IPS-18c (cell line): ENCODE data around the gene ASPRV1.

Experiments used
- H3K4me3 ChIP-seq: 2 replicates; pipeline ENCODE4 v1.7.0; 2013; ENCODE audit warnings: low read depth, mild to moderate bottlenecking, low read length, moderate library complexity; ENCODE audit not compliant: insufficient read depth
- H3K9me3 ChIP-seq: one replicate; pipeline ENCODE4 v1.6.1; 2013; ENCODE audit warnings: mild to moderate bottlenecking, low read length, moderate library complexity; ENCODE audit not compliant: control insufficient read depth, insufficient read depth

ASPRV1 gene

GRCh38 chr2:69948963-69949645 lies 12.3 kb downstream of the ASPRV1 start:
- no peaks in the 10 kb centered on the region for H3K9me3 ChIP-seq
- no peak overlapping the region for H3K4me3 ChIP-seq

DNA sequence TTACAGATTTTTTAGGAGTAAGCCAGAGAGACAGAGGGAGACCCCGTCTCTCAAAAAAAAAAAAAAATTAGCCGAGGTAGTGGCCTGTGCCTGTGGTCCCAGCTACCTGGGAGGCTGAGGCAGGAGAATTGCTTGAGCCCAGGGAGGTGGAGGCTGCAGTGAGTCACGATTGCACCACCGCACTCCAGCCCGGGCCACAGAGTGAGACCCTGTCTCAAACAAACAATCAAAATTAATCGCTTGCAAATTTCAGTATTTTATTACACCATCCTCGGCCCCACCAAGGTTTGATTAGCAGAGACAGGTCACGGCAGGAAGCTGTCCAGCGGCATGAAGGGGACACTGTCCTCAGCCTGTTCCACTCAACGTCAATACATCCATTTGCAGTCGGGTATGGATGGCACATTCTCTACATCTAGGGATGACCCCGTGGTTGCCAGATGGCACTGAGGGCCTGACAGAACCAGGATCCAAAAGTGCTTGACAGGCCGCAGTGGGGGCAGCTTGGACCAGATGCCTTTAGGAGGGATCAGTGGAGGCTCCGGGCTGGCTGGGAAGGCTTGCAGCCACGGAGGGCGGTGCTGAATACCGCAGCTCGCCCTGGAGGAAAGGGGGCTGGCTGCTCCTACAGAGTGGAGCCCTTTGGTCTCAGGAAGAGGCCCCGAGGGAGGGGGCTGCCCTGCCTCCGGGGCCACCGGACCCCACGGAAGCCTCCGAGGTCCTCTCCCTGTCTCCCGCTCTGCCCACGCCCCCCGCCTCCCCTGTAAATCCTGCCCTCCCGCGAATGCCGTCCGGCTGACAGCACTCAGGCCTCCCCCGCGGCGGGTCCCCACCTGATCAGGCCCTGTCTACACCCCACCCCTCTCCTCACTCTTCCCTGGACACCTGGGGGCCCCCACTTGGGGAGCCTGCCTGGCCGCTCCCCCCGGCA lies 13.1 kb downstream of the ASPRV1 start:
- no peak overlapping the region for H3K4me3 ChIP-seq
- no peaks in the 10 kb centered on the region for H3K9me3 ChIP-seq

DNA sequence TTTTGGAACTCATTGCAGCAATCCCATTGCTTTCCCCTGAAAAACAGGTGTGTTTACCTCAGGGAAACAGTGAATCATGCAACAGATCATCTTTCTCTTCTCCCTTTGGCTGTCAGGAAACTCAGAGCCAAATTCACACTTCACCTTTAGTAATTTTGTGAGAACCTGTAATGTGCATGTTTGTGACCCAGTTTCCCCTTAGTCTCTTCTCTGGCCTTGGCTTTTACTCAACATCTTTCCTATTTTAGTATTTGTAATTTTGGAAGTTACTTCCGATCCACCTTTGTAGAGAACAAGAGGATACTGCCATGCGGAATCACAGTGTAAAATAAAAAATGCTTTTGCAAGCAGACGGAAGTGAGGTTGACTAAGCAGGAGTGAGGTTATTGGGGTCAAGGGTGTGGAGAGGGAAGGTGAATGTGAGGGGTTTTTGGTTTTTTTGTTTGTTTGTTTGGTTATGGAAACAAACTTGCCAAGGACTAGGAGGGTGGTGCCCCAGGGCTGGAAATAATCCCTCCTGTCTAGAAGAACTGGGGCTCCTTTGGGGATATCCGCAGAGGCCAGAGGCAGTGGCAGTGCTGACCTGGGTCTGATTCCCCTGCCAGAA lies 14.0 kb downstream of the ASPRV1 start:
- Histone ChIP-seq H3K4me3 (no peak overlapping the region), H3K9me3 (no peaks in the 10 kb centered on the region)

GRCh38 chr2:69946351-69947324 lies 14.8 kb downstream of the ASPRV1 start:
- Histone ChIP-seq H3K9me3 (no peaks in the 10 kb centered on the region), H3K4me3 (no peak overlapping the region)

DNA sequence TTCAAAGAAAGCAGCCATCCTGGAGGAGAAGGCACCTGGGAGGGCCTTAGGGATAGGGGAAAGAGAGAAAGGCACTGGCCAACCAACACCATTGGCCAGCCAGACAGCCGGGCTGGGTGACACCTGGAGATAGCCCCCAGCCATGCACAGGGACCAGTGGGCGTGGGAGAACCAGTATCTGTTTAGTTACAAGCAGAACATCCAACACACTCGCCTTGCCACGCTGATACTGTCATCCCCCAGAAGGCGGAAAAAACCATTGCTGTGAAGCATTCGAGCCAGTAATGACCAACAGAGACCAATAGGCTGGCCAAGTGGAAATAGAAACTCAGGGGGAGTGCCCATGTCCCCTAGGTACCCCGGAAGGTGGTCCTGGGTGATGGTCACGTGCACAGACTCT lies 15.5 kb downstream of the ASPRV1 start:
- no peak overlapping the region for H3K4me3 ChIP-seq
- no peaks in the 10 kb centered on the region for H3K9me3 ChIP-seq

DNA sequence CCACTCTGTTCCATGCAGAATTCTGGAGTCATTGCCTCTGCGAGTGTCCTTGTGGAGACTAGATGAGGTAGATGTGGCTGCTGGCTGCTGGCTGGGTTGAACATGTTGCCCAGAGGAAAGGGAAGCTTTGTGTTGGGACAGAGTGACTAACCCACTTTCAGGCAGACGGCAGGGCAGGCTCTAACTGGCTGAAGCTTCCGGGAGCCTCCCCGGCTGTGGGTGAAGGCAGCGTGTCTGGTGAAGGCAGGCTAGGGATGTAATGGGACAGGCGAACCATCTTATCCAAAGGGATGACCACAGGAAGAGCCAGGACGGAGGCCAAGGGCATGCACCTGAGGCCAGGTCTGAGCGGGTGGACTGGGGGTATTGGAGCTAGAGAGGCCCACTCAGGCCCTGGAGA lies 16.0 kb downstream of the ASPRV1 start:
- no peak overlapping the region for H3K4me3 ChIP-seq
- no peaks in the 10 kb centered on the region for H3K9me3 ChIP-seq

- no peaks in the 10 kb centered on the region for H3K9me3 ChIP-seq
Observed at GRCh38 chr2:69944756-69945155, 16.7 kb downstream of the ASPRV1 start.

GRCh38 chr2:69943843-69944525 lies 17.4 kb downstream of the ASPRV1 start:
- no peaks in the 10 kb centered on the region for H3K9me3 ChIP-seq
- no peak overlapping the region for H3K4me3 ChIP-seq

More at GRCh38 chr2:69944756-69945155, 16.7 kb downstream of the ASPRV1 start:
- H3K4me3 ChIP-seq = no peak overlapping the region

GRCh38 chr2:69943000-69943842 lies 18.2 kb downstream of the ASPRV1 start:
- H3K4me3 ChIP-seq = no peak overlapping the region
- H3K9me3 ChIP-seq = no peaks in the 10 kb centered on the region

- H3K9me3 ChIP-seq = no peaks in the 10 kb centered on the region
- H3K4me3 ChIP-seq = no peak overlapping the region
Observed at GRCh38 chr2:69940691-69941090, 20.7 kb downstream of the ASPRV1 start.

DNA sequence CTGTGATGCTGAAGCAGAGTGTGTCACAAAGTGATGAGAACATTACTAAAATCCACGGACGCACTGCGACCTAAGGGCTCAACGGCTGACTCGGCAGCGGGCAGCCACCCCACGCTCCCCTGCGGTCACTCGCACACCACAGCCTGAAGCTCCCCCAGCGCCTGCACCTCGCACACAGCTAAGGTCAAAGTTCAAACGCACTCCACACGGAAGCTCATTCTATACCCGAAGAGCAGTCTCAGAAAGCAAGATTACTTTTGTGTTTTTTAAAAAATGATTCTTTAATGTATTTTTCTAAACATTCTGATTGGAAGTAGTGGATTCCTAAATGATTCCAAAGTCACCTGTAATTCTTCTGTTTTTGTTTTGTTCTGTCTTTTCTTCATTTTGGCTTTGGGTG lies 21.7 kb downstream of the ASPRV1 start:
- Histone ChIP-seq H3K9me3 (no peaks in the 10 kb centered on the region), H3K4me3 (no peak overlapping the region)

DNA sequence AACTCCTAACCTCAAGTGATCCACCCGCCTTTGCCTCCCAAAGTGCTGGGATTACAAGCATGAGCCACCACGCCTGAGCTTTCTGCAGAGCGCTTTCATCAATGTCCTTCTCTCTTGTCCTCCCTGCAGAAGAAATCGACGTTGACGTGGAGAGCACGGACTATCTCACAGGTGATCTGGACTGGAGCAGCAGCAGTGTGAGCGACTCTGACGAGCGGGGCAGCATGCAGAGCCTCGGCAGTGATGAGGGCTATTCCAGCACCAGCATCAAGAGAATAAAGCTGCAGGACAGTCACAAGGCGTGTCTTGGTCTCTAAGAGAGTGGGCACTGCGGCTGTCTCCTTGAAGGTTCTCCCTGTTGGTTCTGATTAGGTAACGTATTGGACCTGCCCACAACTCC lies 23.5 kb downstream of the ASPRV1 start:
- Histone ChIP-seq H3K9me3 (no peaks in the 10 kb centered on the region), H3K4me3 (no peak overlapping the region)

DNA sequence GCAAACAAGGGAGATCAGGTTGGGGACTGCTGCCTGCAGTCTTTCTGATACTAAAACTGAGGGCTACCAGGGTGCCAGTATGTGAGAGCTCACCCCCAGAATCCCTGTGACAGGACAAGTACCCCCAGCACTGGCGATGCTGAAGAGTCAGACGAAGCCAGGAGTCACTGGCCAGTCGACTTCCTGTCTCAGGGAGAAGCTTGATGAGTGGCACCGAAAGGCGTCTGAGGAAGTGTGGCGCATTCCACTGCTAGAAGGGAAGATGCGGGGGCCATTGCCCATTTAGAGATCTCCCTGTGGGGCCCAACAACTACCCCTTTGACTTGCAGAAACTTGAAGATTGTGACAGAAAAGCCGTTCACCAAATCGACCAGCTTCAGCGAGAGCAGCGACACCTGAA lies 24.5 kb downstream of the ASPRV1 start:
- no peak overlapping the region for H3K4me3 ChIP-seq
- H3K9me3 ChIP-seq = no peaks in the 10 kb centered on the region

GRCh38 chr2:69935011-69935410 lies 26.4 kb downstream of the ASPRV1 start:
- no peaks in the 10 kb centered on the region for H3K9me3 ChIP-seq
- H3K4me3 ChIP-seq = no peak overlapping the region

- H3K9me3 ChIP-seq = no peaks in the 10 kb centered on the region
- H3K4me3 ChIP-seq = no peak overlapping the region
Observed at GRCh38 chr2:69934614-69934908, 26.9 kb downstream of the ASPRV1 start.
